ENCODE measurements around the gene SIX1. TPM values are rescaled to one million over a fixed set of nuclear protein-coding genes. Genes with fewer than 3 reads are reported as not detected.

The SIX1 gene
- total RNA-seq, 1 donor from 2014 or later: not detected

GRCh38 chr14:60642270-60643140, 6.8 kb downstream of the SIX1 start:
- no peak for DNase-seq (ENCODE audit: low spot score)

GRCh38 chr14:60641742-60642269, 7.5 kb downstream of the SIX1 start:
- no peak for DNase-seq (ENCODE audit: low spot score)

- no peak for DNase-seq (ENCODE audit: low spot score)
Observed at GRCh38 chr14:60640859-60641741, 8.2 kb downstream of the SIX1 start.

- no peak for DNase-seq (ENCODE audit: low spot score)
Observed at GRCh38 chr14:60639674-60640073, 9.6 kb downstream of the SIX1 start.

GRCh38 chr14:60637479-60638315, 11.6 kb downstream of the SIX1 start:
- no peak for DNase-seq (ENCODE audit: low spot score)

GRCh38 chr14:60636879-60637478, 12.3 kb downstream of the SIX1 start:
- DNase-seq (ENCODE audit: low spot score): no peak

- no peak for DNase-seq (ENCODE audit: low spot score)
Observed at GRCh38 chr14:60634153-60634552, 15.1 kb downstream of the SIX1 start.

- DNase-seq (ENCODE audit: low spot score): no peak
Observed at GRCh38 chr14:60632777-60633176, 16.5 kb downstream of the SIX1 start.

GRCh38 chr14:60632257-60632656, 17.0 kb downstream of the SIX1 start:
- DNase-seq (ENCODE audit: low spot score): no peak

GRCh38 chr14:60631842-60632241, 17.4 kb downstream of the SIX1 start:
- DNase-seq (ENCODE audit: low spot score): no peak

GRCh38 chr14:60630129-60630528, 19.1 kb downstream of the SIX1 start:
- DNase-seq (ENCODE audit: low spot score): no peak

GRCh38 chr14:60628892-60629291, 20.4 kb downstream of the SIX1 start:
- DNase-seq (ENCODE audit: low spot score): no peak

- DNase-seq (ENCODE audit: low spot score): no peak
Observed at GRCh38 chr14:60622917-60623257, 26.4 kb downstream of the SIX1 start.

- no peak for DNase-seq (ENCODE audit: low spot score)
Observed at GRCh38 chr14:60622210-60622916, 26.9 kb downstream of the SIX1 start.

GRCh38 chr14:60621386-60621785, 27.9 kb downstream of the SIX1 start:
- DNase-seq (ENCODE audit: low spot score): no peak

- no peak for DNase-seq (ENCODE audit: low spot score)
Observed at GRCh38 chr14:60618241-60618640, 31.0 kb downstream of the SIX1 start.

GRCh38 chr14:60616461-60616959, 32.8 kb downstream of the SIX1 start:
- DNase-seq (ENCODE audit: low spot score): no peak

GRCh38 chr14:60602291-60602690, 47.0 kb downstream of the SIX1 start:
- DNase-seq (ENCODE audit: low spot score): no peak

GRCh38 chr14:60599727-60600126, 49.5 kb downstream of the SIX1 start:
- DNase-seq (ENCODE audit: low spot score): no peak

- no peak for DNase-seq (ENCODE audit: low spot score)
Observed at GRCh38 chr14:60596139-60596538, 53.1 kb downstream of the SIX1 start.
